Muscle of leg (tissue), 11 donors: ENCODE data around the gene CFTR. TPM values are rescaled to one million over a fixed set of nuclear protein-coding genes. Genes with fewer than 3 reads are reported as not detected.

Experiments
- DNase-seq: peaks from one replicate; pipeline ENCODE4 v3.0.0; 2013
- H3K27ac ChIP-seq: one replicate; pipeline ENCODE4 v1.5.1; 2013; ENCODE audit warnings: mild to moderate bottlenecking, low read length, control low read depth
- H3K27me3 ChIP-seq: one replicate; pipeline ENCODE4 v1.6.1; 2013; ENCODE audit warnings: low read length; ENCODE audit not compliant: control insufficient read depth, insufficient read depth
- H3K36me3 ChIP-seq: one replicate; pipeline ENCODE4 v1.6.1; 2013; ENCODE audit warnings: low read length; ENCODE audit not compliant: control insufficient read depth, insufficient read depth
- H3K4me1 ChIP-seq: one replicate; pipeline ENCODE4 v1.6.1; 2013; ENCODE audit warnings: low read length; ENCODE audit not compliant: control insufficient read depth, insufficient read depth
- H3K4me3 ChIP-seq: one replicate; pipeline ENCODE4 v1.5.1; 2013; ENCODE audit warnings: low read length, control low read depth
- H3K9me3 ChIP-seq: replicated peaks from 2 replicates; pipeline ENCODE4 v1.6.1; 2013; ENCODE audit warnings: low read depth, low read length; ENCODE audit not compliant: control insufficient read depth
- WGBS: methylation state at CpG from one replicate; pipeline ENCODE4 v1.1.5; 2013; ENCODE audit warnings: missing lambda C conversion rate; ENCODE audit not compliant: insufficient coverage; 5-methylcytosine and 5-hydroxymethylcytosine counted together
- polyA plus RNA-seq, 8 donors: library from polyadenylated mRNA; unstranded; fragments of 120-200 nt; gene quantifications; one replicate each; pipeline versions ENCODE4 v1.2.1 to v1.2.3, GENCODE V29; 2013; ENCODE audit warnings: inconsistent platforms in 1 of 8, low replicate concordance in 1 of 8; ENCODE audit not compliant: insufficient read length in 8 of 8, insufficient read depth in 1 of 8
- total RNA-seq: library from RNA; stranded (reverse); fragments of 120-200 nt; gene quantifications from one replicate; pipeline ENCODE4 v1.2.4, GENCODE V29; 2013

The CFTR gene
- total and polyA plus RNA-seq, 9 donors, result 0.04 to 3.7 (median 0.41) TPM

GRCh38 chr7:117603627-117604026, 123.8 kb downstream of the CFTR start:
- no peak overlapping the region for H3K27ac ChIP-seq
- no peaks in the 10 kb centered on the region for H3K36me3 ChIP-seq
- no peak for DNase-seq
- no CpG with 5 or more reads among the region's 4 CpGs for WGBS
- H3K9me3 ChIP-seq, result no peaks in the 10 kb centered on the region
- no peak overlapping the region for H3K4me3 ChIP-seq
- no peaks in the 10 kb centered on the region for H3K27me3 ChIP-seq
- H3K4me1 ChIP-seq, result no peaks in the 10 kb centered on the region

- H3K4me1 ChIP-seq, result no peaks in the 10 kb centered on the region
- no peak overlapping the region for H3K27ac ChIP-seq
- H3K36me3 ChIP-seq, result no peaks in the 10 kb centered on the region
- no peak overlapping the region for H3K4me3 ChIP-seq
- H3K9me3 ChIP-seq, result no peaks in the 10 kb centered on the region
- H3K27me3 ChIP-seq, result no peaks in the 10 kb centered on the region
- no peak for DNase-seq
Observed at GRCh38 chr7:117605712-117606111, 125.9 kb downstream of the CFTR start.

- WGBS, result no CpG with 5 or more reads among the region's 3 CpGs
- H3K27me3 ChIP-seq, result no peaks in the 10 kb centered on the region
- no peak for DNase-seq
- H3K27ac ChIP-seq, result no peak overlapping the region
- no peaks in the 10 kb centered on the region for H3K4me1 ChIP-seq
- H3K4me3 ChIP-seq, result no peak overlapping the region
- H3K9me3 ChIP-seq, result no peaks in the 10 kb centered on the region
- no peaks in the 10 kb centered on the region for H3K36me3 ChIP-seq
Observed at GRCh38 chr7:117606132-117606531, 126.3 kb downstream of the CFTR start.

- Histone ChIP-seq H3K9me3 (no peaks in the 10 kb centered on the region), H3K36me3 (no peaks in the 10 kb centered on the region), H3K4me3 (no peak overlapping the region), H3K27ac (no peak overlapping the region), H3K27me3 (no peaks in the 10 kb centered on the region), H3K4me1 (no peaks in the 10 kb centered on the region)
- no CpG with 5 or more reads among the region's 2 CpGs for WGBS
- no peak for DNase-seq
Observed at GRCh38 chr7:117610396-117610795, 130.6 kb downstream of the CFTR start.

- no peaks in the 10 kb centered on the region for H3K27me3 ChIP-seq
- H3K27ac ChIP-seq, result no peak overlapping the region
- H3K9me3 ChIP-seq, result no peaks in the 10 kb centered on the region
- no peak overlapping the region for H3K4me3 ChIP-seq
- no peaks in the 10 kb centered on the region for H3K4me1 ChIP-seq
- DNase-seq, result no peak
- no peaks in the 10 kb centered on the region for H3K36me3 ChIP-seq
- 70% methylated on average over 3 of the region's 3 CpGs for WGBS
Observed at GRCh38 chr7:117612637-117613036, 132.8 kb downstream of the CFTR start.

GRCh38 chr7:117616694-117617093, 136.9 kb downstream of the CFTR start:
- no peaks in the 10 kb centered on the region for H3K36me3 ChIP-seq
- WGBS, result no CpG with 5 or more reads among the region's 1 CpG

GRCh38 chr7:117619681-117620080, 139.9 kb downstream of the CFTR start:
- H3K9me3 ChIP-seq, result no peaks in the 10 kb centered on the region
- no peaks in the 10 kb centered on the region for H3K27me3 ChIP-seq
- no peak for DNase-seq
- H3K36me3 ChIP-seq, result no peaks in the 10 kb centered on the region
- H3K27ac ChIP-seq, result no peak overlapping the region
- H3K4me3 ChIP-seq, result no peak overlapping the region
- H3K4me1 ChIP-seq, result no peaks in the 10 kb centered on the region

More at GRCh38 chr7:117616694-117617093, 136.9 kb downstream of the CFTR start:
- Histone ChIP-seq H3K9me3 (no peaks in the 10 kb centered on the region), H3K27ac (no peak overlapping the region), H3K4me1 (no peaks in the 10 kb centered on the region), H3K27me3 (no peaks in the 10 kb centered on the region), H3K4me3 (no peak overlapping the region)
- DNase-seq, result no peak

- Histone ChIP-seq H3K27ac (no peak overlapping the region), H3K9me3 (no peaks in the 10 kb centered on the region), H3K4me1 (no peaks in the 10 kb centered on the region), H3K4me3 (no peak overlapping the region), H3K27me3 (no peaks in the 10 kb centered on the region), H3K36me3 (no peaks in the 10 kb centered on the region)
- WGBS, result no CpG with 5 or more reads among the region's 2 CpGs
- DNase-seq, result no peak
Observed at GRCh38 chr7:117621075-117621618, 141.3 kb downstream of the CFTR start.

GRCh38 chr7:117623606-117624005, 143.8 kb downstream of the CFTR start:
- Histone ChIP-seq H3K9me3 (no peaks in the 10 kb centered on the region), H3K27ac (no peak overlapping the region), H3K36me3 (no peaks in the 10 kb centered on the region), H3K4me1 (no peaks in the 10 kb centered on the region), H3K27me3 (no peaks in the 10 kb centered on the region), H3K4me3 (no peak overlapping the region)
- WGBS, result no CpG with 5 or more reads among the region's 4 CpGs
- no peak for DNase-seq

- Histone ChIP-seq H3K27me3 (no peaks in the 10 kb centered on the region), H3K36me3 (no peaks in the 10 kb centered on the region), H3K4me1 (no peaks in the 10 kb centered on the region), H3K9me3 (no peaks in the 10 kb centered on the region), H3K27ac (no peak overlapping the region), H3K4me3 (no peak overlapping the region)
- DNase-seq, result no peak
- WGBS, result 79% methylated on average over 3 of the region's 4 CpGs
Observed at GRCh38 chr7:117630501-117630900, 150.7 kb downstream of the CFTR start.

GRCh38 chr7:117630907-117631564, 151.2 kb downstream of the CFTR start:
- H3K9me3 ChIP-seq, result no peaks in the 10 kb centered on the region
- no peaks in the 10 kb centered on the region for H3K4me1 ChIP-seq
- no peak overlapping the region for H3K4me3 ChIP-seq
- H3K27ac ChIP-seq, result no peak overlapping the region
- WGBS, result no CpG with 5 or more reads among the region's 1 CpG
- no peaks in the 10 kb centered on the region for H3K27me3 ChIP-seq
- H3K36me3 ChIP-seq, result no peaks in the 10 kb centered on the region
- no peak for DNase-seq
